Tibial artery (tissue), 4 donors: ENCODE data around the gene SCN1B.

Source experiments
- DNase-seq, 2 donors: peaks; one replicate each; pipeline ENCODE4 v3.0.0-alpha.2; 2019
- H3K27ac ChIP-seq, 2 donors: fragments of 200-600 bp; sonication (generic) in 1 of 2; 1 replicate in 1 of 2; 2 replicates in 1 of 2; pipeline ENCODE4 v1.5.1; 2018 to 2019; ENCODE audit warnings: mild to moderate bottlenecking in 1 of 2
- H3K27me3 ChIP-seq, 2 donors: fragments of 200-600 bp; sonication (generic) in 1 of 2; one replicate each; pipeline versions ENCODE4 v1.5.1 to v1.6.0; 2016 to 2019
- H3K36me3 ChIP-seq, 3 donors: fragments of 200-600 bp; sonication (generic) in 2 of 3; one replicate each; pipeline ENCODE4 v1.5.1; 2016 to 2019; ENCODE audit warnings: mild to moderate bottlenecking in 2 of 3
- H3K4me1 ChIP-seq, 4 donors: fragments of 200-600 bp; sonication (generic) in 2 of 4; 1 replicate in 3 of 4; 2 replicates in 1 of 4; pipeline ENCODE4 v1.5.1; 2016 to 2019
- H3K4me3 ChIP-seq, 2 donors: fragments of 200-600 bp; sonication (generic) in 1 of 2; 1 replicate in 1 of 2; 2 replicates in 1 of 2; pipeline ENCODE4 v1.5.1; 2018 to 2019; ENCODE audit warnings: mild to moderate bottlenecking in 2 of 2
- H3K9me3 ChIP-seq, 3 donors: fragments of 200-600 bp; sonication (generic) in 1 of 3; one replicate each; pipeline ENCODE4 v1.5.1; 2016 to 2019
- CTCF ChIP-seq, 2 experiments: fragments of 200-600 bp in 1 of 2; fragments of 450-650 bp in 1 of 2; IDR thresholded peaks; one replicate each; pipeline ENCODE4 v1.5.1; 2017 to 2019; ENCODE audit warnings: antibody characterized with exemption in 2 of 2, mild to moderate bottlenecking in 1 of 2, moderate library complexity in 1 of 2
- intact Hi-C: fragments of 100-400 bp; cut with DNase I; formaldehyde crosslinking; loops from one replicate; pipeline ENCODE4 v1.15.0; 2023; ENCODE audit warnings: low total_unique reads

Gene SCN1B

GRCh38 chr19:35051796-35052195 lies 21.5 kb downstream of the SCN1B start:
- Histone ChIP-seq H3K36me3 (no peaks in the 10 kb centered on the region), H3K27me3 (peaks cover 0 to 23% of the 10 kb centered on the region in 2 donors), H3K9me3 (no peaks in the 10 kb centered on the region), H3K27ac (no peak overlapping the region), H3K4me1 (no peaks in the 10 kb centered on the region), H3K4me3 (no peak overlapping the region)
- TF ChIP-seq CTCF (IDR thresholded peaks at IDR 0.05), result no peak
- DNase-seq, result no peak
- intact Hi-C loops, result no loop called here

- DNase-seq, result no peak
- intact Hi-C loops, result no loop called here
- H3K9me3 ChIP-seq, result no peaks in the 10 kb centered on the region
- no peaks in the 10 kb centered on the region for H3K4me1 ChIP-seq
- TF ChIP-seq CTCF (IDR thresholded peaks at IDR 0.05), result no peak
- H3K27me3 ChIP-seq, result peaks cover 0 to 23% of the 10 kb centered on the region in 2 donors
- no peak overlapping the region for H3K4me3 ChIP-seq
- H3K36me3 ChIP-seq, result no peaks in the 10 kb centered on the region
- no peak overlapping the region for H3K27ac ChIP-seq
Observed at GRCh38 chr19:35052599-35053190, 22.4 kb downstream of the SCN1B start.

GRCh38 chr19:35053667-35054293 lies 23.5 kb downstream of the SCN1B start:
- no peak overlapping the region for H3K27ac ChIP-seq
- DNase-seq, result no peak
- no peaks in the 10 kb centered on the region for H3K4me1 ChIP-seq
- TF ChIP-seq CTCF (IDR thresholded peaks at IDR 0.05), result no peak
- H3K36me3 ChIP-seq, result no peaks in the 10 kb centered on the region
- intact Hi-C loops, result no loop called here
- no peak overlapping the region for H3K4me3 ChIP-seq
- H3K27me3 ChIP-seq, result peaks cover 0 to 23% of the 10 kb centered on the region in 2 donors
- no peaks in the 10 kb centered on the region for H3K9me3 ChIP-seq

GRCh38 chr19:35054626-35055025 lies 24.4 kb downstream of the SCN1B start:
- Histone ChIP-seq H3K9me3 (no peaks in the 10 kb centered on the region), H3K27ac (no peak overlapping the region), H3K27me3 (peaks cover 0 to 26% of the 10 kb centered on the region in 2 donors), H3K36me3 (no peaks in the 10 kb centered on the region), H3K4me1 (no peaks in the 10 kb centered on the region), H3K4me3 (no peak overlapping the region)
- intact Hi-C loops, result no loop called here
- no peak for DNase-seq
- TF ChIP-seq CTCF (IDR thresholded peaks at IDR 0.05), result no peak

- intact Hi-C loops, result no loop called here
- H3K27ac ChIP-seq, result no peak overlapping the region
- no peaks in the 10 kb centered on the region for H3K36me3 ChIP-seq
- no peaks in the 10 kb centered on the region for H3K4me1 ChIP-seq
- no peaks in the 10 kb centered on the region for H3K9me3 ChIP-seq
- no peak for TF ChIP-seq CTCF (IDR thresholded peaks at IDR 0.05)
- DNase-seq, result no peak
- no peak overlapping the region for H3K4me3 ChIP-seq
- peaks cover 0 to 36% of the 10 kb centered on the region in 2 donors for H3K27me3 ChIP-seq
Observed at GRCh38 chr19:35055715-35056179, 25.5 kb downstream of the SCN1B start.
